ENCODE results near the gene GRID1.

DNA sequence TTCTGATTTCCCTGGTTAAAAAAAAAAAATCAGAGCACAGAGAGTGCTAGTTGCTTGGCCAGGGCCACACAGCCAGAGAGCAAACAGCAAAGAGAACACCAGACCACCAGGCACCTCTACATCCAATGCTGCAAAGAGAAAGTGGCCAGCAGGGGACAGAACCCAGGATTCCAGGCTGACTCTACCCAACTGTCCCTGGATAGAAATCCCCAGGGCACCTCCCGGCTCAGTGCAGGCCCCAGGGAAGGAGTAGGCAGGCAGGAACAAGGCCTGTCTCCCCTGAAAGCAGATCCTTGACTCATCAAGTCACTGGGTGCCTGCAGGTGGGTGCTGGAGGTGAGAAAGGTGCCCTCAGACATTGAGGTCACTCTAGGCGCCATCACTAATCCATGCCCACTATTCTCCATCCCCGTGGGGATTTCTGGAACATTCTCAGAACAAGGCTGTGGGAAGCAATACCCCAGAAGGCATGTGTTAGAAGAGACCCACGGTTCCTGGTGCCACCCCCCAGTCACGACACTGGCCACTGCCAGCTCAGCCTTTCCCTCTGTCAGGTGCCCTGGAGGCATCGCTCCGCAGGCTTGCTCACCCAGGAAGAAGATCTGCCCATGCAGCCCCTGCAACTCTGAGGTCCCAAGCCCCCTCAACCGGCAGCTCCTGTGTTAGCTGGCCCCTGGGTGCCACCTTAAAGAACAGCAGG, 154.8 kb downstream of the GRID1 start:
- TF ChIP-seq EZH2phosphoT487 (IDR thresholded peaks at IDR 0.05; ENCODE audit: borderline replicate concordance, low read length) (no peak), EZH2 (IDR thresholded peaks at IDR 0.05; ENCODE audit: low read length, unreplicated experiment) (no peak)
- TF ChIP-seq, protein P1, sequence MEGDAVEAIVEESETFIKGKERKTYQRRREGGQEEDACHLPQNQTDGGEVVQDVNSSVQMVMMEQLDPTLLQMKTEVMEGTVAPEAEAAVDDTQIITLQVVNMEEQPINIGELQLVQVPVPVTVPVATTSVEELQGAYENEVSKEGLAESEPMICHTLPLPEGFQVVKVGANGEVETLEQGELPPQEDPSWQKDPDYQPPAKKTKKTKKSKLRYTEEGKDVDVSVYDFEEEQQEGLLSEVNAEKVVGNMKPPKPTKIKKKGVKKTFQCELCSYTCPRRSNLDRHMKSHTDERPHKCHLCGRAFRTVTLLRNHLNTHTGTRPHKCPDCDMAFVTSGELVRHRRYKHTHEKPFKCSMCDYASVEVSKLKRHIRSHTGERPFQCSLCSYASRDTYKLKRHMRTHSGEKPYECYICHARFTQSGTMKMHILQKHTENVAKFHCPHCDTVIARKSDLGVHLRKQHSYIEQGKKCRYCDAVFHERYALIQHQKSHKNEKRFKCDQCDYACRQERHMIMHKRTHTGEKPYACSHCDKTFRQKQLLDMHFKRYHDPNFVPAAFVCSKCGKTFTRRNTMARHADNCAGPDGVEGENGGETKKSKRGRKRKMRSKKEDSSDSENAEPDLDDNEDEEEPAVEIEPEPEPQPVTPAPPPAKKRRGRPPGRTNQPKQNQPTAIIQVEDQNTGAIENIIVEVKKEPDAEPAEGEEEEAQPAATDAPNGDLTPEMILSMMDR (conservative IDR thresholded peaks at IDR 0.05; ENCODE audit: low read depth, low read length): no peak

Measured in PC-3 (cell line).